Measurements from ENCODE around the gene PPP2R2C. TPM values are rescaled to one million over a fixed set of nuclear protein-coding genes. Genes with fewer than 3 reads are reported as not detected.

Gene PPP2R2C
- total RNA-seq, 1 experiment from 2014 or later = 8.1 TPM

DNA sequence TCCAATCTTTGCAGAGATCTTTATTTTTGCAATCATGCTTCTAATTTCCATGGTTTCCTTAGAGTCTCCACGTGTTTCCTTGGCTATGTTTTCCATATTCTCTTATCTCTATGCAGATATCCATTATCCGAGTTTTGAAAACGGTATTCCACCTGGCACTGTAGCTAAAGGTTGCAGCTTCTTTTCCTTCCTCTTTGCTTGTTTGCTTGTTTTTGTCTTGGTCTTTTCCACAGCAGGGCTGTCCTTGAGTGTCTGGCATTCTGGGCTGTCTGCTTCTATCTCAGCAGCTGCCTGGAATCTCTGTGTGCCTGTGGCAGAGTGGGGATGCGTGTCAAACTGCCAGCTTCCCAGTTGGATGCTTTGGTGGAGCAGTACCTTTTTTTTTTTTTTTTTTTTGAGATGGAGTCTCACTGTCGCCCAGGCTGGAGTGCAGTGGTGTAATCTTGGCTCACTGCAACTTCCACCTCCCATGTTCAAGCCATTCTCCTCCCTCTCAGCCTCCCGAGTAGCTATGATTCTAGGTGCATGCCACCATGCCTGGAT, 155.9 kb downstream of the PPP2R2C start:
- no peak overlapping the region for H3K27ac ChIP-seq (ENCODE audit: insufficient read length, low read depth, low read length)
- Mint-ChIP-seq H3K9me3 (no peaks in the 10 kb centered on the region), H3K27ac (no peak overlapping the region)

More for the DNA sequence above, 155.9 kb downstream of the PPP2R2C start:
- Histone ChIP-seq H3K4ac (ENCODE audit: low read depth, low read length) (no peak overlapping the region), H3K56ac (ENCODE audit: insufficient read length, low read depth, low read length) (no peak overlapping the region), H2BK120ac (ENCODE audit: low read depth, low read length, poor library complexity, severe bottlenecking) (no peak overlapping the region), H2BK12ac (ENCODE audit: insufficient read length, low read depth, low read length) (no peak overlapping the region), H3K79me2 (ENCODE audit: insufficient read depth, low read length) (no peaks in the 10 kb centered on the region), H2AK5ac (ENCODE audit: insufficient read length, low read length) (no peak overlapping the region), H3K23me2 (ENCODE audit: insufficient read length, low read depth, low read length, poor library complexity, severe bottlenecking) (no peaks in the 10 kb centered on the region), H3K23ac (ENCODE audit: insufficient read length, low read depth, low read length) (no peak overlapping the region), H4K8ac (replicated peaks; ENCODE audit: insufficient read length, low read depth, low read length) (no peak overlapping the region), H3T11ph (ENCODE audit: low read length) (no peak overlapping the region), H3K4me1 (ENCODE audit: insufficient read depth, low read length) (no peaks in the 10 kb centered on the region), H2BK20ac (ENCODE audit: low read depth, low read length, poor library complexity, severe bottlenecking) (no peak overlapping the region), H3K27me3 (ENCODE audit: insufficient read depth, low read length) (no peaks in the 10 kb centered on the region), H3K9ac (ENCODE audit: extremely low read depth, insufficient read length, low read length) (no peak overlapping the region), H3K14ac (ENCODE audit: insufficient read depth, low read length) (no peak overlapping the region), H4K20me1 (ENCODE audit: control insufficient read depth, insufficient read depth, insufficient read length) (no peaks in the 10 kb centered on the region), H3K79me1 (ENCODE audit: insufficient read depth, low read depth, low read length, poor library complexity, severe bottlenecking) (no peaks in the 10 kb centered on the region), H3K18ac (ENCODE audit: insufficient read length, low read depth, low read length) (no peak overlapping the region), H2BK15ac (ENCODE audit: low read depth, low read length) (no peak overlapping the region), H4K91ac (ENCODE audit: insufficient read length, low read depth, low read length) (no peak overlapping the region), H3K4me2 (ENCODE audit: insufficient read depth, insufficient read length, low read length) (no peak overlapping the region), H4K5ac (ENCODE audit: insufficient read length, low read depth, low read length) (no peak overlapping the region), H2BK5ac (ENCODE audit: insufficient read length, low read length) (no peak overlapping the region), H3K9me3 (ENCODE audit: control insufficient read depth, low read depth, low read length) (no peaks in the 10 kb centered on the region), H2AFZ (ENCODE audit: low read length) (no peak overlapping the region)
- Mint-ChIP-seq H3K27me3 (ENCODE audit: low read depth) (peaks cover 7% of the 10 kb centered on the region), H3K4me1 (peaks cover 0 to 6% of the 10 kb centered on the region in 2 experiments; a peak in 3 of 4 replicates), H3K4me3 (no peak overlapping the region), H3K36me3 (ENCODE audit: insufficient read depth in 1 of 3, low read depth in 3 of 3) (no peaks in the 10 kb centered on the region; a peak in 1 of 7 replicates)
- DNase-seq = no peak
- WGBS (ENCODE audit: extremely low coverage, insufficient read length, low lambda C conversion rate) = no CpG with 5 or more reads among the region's 6 CpGs
- no peak for TF ChIP-seq CTCF (conservative IDR thresholded peaks at IDR 0.05)

Measured in H9 (cell line).